HG02588 (cell line): ENCODE measurements around the gene RPS24.

ENCODE experiments used
- ATAC-seq: cut with Tn5 transposase; IDR thresholded peaks from one replicate; pipeline ENCODE4 v1.9.1; 2021; ENCODE audit warnings: mild to moderate bottlenecking, moderate library complexity; ENCODE audit not compliant: unreplicated experiment

The RPS24 gene

DNA sequence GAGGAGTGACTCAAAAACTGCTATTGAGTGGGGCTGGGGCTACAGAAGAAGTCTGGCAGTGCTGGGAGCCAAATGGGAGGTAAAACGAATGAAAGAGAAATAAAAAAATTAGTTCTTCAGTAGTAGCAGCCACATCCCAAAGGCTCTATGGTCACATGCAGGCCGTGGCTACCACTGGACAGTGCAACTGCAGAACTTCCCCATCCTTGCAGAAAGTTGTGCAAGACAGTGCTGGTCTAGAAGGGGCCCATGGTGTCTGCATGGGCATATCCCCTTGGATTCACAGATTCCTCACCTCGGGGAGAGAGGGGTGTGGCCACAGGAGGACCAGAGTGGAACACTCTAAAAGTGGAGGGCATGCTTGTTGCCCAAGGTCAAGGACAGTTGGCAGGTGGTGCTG lies 47.6 kb downstream of the RPS24 start:
- no peak for ATAC-seq

DNA sequence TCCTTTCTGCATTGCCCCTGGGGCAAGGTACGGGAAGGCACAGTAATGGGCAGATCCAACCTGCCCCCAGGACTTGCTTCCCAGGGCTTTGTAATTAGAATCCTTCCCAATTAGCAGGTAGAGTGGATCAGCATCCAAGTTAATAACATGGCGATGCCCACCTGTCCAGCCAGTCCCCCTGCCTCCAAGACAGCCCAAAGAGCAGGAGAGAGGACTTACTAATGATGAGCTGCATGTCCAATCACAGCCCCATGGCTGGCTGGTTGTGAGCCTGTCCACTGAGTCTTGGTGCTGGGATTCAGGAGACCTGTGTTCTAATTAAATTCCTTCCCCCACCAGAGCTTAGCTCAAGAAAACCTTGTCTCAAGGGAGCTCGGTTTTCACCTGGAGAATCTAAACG lies 49.0 kb downstream of the RPS24 start:
- ATAC-seq, result no peak
